ENCODE results near the gene SLC7A7. TPM values are rescaled to one million over a fixed set of nuclear protein-coding genes. Genes with fewer than 3 reads are reported as not detected.

SLC7A7 gene
- total RNA-seq, 1 donor = 4.3 TPM

- TF ChIP-seq, protein P1, sequence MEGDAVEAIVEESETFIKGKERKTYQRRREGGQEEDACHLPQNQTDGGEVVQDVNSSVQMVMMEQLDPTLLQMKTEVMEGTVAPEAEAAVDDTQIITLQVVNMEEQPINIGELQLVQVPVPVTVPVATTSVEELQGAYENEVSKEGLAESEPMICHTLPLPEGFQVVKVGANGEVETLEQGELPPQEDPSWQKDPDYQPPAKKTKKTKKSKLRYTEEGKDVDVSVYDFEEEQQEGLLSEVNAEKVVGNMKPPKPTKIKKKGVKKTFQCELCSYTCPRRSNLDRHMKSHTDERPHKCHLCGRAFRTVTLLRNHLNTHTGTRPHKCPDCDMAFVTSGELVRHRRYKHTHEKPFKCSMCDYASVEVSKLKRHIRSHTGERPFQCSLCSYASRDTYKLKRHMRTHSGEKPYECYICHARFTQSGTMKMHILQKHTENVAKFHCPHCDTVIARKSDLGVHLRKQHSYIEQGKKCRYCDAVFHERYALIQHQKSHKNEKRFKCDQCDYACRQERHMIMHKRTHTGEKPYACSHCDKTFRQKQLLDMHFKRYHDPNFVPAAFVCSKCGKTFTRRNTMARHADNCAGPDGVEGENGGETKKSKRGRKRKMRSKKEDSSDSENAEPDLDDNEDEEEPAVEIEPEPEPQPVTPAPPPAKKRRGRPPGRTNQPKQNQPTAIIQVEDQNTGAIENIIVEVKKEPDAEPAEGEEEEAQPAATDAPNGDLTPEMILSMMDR (IDR thresholded peaks at IDR 0.05; ENCODE audit: extremely low read depth, low read depth, low read length) = no peak
- no peak for DNase-seq (ENCODE audit: insufficient read length, low spot score, missing footprints)
- no peaks in the 10 kb centered on the region for H3K36me3 ChIP-seq (ENCODE audit: insufficient read depth, low read length)
- H4K20me1 ChIP-seq (ENCODE audit: insufficient read depth, low read length) = no peaks in the 10 kb centered on the region
- no peaks in the 10 kb centered on the region for H3K79me2 ChIP-seq (ENCODE audit: insufficient read depth, low read length)
- no peaks in the 10 kb centered on the region for H3K4me1 ChIP-seq (ENCODE audit: insufficient read depth, low read length)
- no peaks in the 10 kb centered on the region for H3K9me3 ChIP-seq (ENCODE audit: low read depth, low read length)
- H3K4me2 ChIP-seq (ENCODE audit: insufficient read depth, low read length) = no peak overlapping the region
- H3K27me3 ChIP-seq (ENCODE audit: insufficient read depth, low read length) = peaks cover 18% of the 10 kb centered on the region
- H2AFZ ChIP-seq (ENCODE audit: low read length) = no peak overlapping the region
- no peak overlapping the region for H3K27ac ChIP-seq (ENCODE audit: low read depth, low read length)
- H3K4me3 ChIP-seq (ENCODE audit: insufficient read depth, low read length) = no peak overlapping the region
Measured at GRCh38 chr14:22748631-22749068, 66.6 kb downstream of the SLC7A7 start.

DNA sequence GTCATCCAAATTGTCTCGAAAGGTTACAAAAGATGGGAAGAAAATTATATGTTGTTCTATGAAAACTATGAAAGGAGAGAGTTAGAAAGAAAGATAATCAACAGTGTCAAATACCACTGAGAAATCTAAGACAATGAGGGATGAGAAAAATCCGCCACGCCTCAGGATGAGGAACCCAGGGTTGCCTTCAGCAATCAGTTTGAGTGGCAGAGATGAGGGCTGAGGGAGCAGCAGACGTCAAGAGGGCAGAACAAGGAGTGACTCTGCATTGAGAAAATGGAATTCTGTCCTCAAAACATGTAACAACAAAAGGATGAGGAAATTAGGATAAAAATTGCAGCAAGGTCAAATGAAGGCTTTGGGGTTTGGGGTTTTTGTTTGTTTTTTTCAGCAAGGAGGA, 67.0 kb downstream of the SLC7A7 start:
- Histone ChIP-seq H4K20me1 (ENCODE audit: insufficient read depth, low read length) (no peaks in the 10 kb centered on the region), H3K4me1 (ENCODE audit: insufficient read depth, low read length) (no peaks in the 10 kb centered on the region), H2AFZ (ENCODE audit: low read length) (no peak overlapping the region), H3K4me3 (ENCODE audit: insufficient read depth, low read length) (no peak overlapping the region), H3K36me3 (ENCODE audit: insufficient read depth, low read length) (no peaks in the 10 kb centered on the region), H3K79me2 (ENCODE audit: insufficient read depth, low read length) (no peaks in the 10 kb centered on the region), H3K27me3 (ENCODE audit: insufficient read depth, low read length) (peaks cover 18% of the 10 kb centered on the region), H3K27ac (ENCODE audit: low read depth, low read length) (no peak overlapping the region), H3K4me2 (ENCODE audit: insufficient read depth, low read length) (no peak overlapping the region), H3K9me3 (ENCODE audit: low read depth, low read length) (no peaks in the 10 kb centered on the region)
- DNase-seq (ENCODE audit: insufficient read length, low spot score, missing footprints) = no peak
- TF ChIP-seq, protein P1 (IDR thresholded peaks at IDR 0.05; ENCODE audit: extremely low read depth, low read depth, low read length) = no peak

- H3K4me2 ChIP-seq (ENCODE audit: insufficient read depth, low read length) = no peak overlapping the region
- peaks cover 18% of the 10 kb centered on the region for H3K27me3 ChIP-seq (ENCODE audit: insufficient read depth, low read length)
- H3K79me2 ChIP-seq (ENCODE audit: insufficient read depth, low read length) = no peaks in the 10 kb centered on the region
- no peaks in the 10 kb centered on the region for H3K9me3 ChIP-seq (ENCODE audit: low read depth, low read length)
- no peak for DNase-seq (ENCODE audit: insufficient read length, low spot score, missing footprints)
- no peaks in the 10 kb centered on the region for H3K4me1 ChIP-seq (ENCODE audit: insufficient read depth, low read length)
- no peaks in the 10 kb centered on the region for H4K20me1 ChIP-seq (ENCODE audit: insufficient read depth, low read length)
- TF ChIP-seq, protein P1 (IDR thresholded peaks at IDR 0.05; ENCODE audit: extremely low read depth, low read depth, low read length) = no peak
- no peaks in the 10 kb centered on the region for H3K36me3 ChIP-seq (ENCODE audit: insufficient read depth, low read length)
- no peak overlapping the region for H3K4me3 ChIP-seq (ENCODE audit: insufficient read depth, low read length)
- no peak overlapping the region for H3K27ac ChIP-seq (ENCODE audit: low read depth, low read length)
- H2AFZ ChIP-seq (ENCODE audit: low read length) = no peak overlapping the region
Measured at GRCh38 chr14:22747769-22748168, 67.5 kb downstream of the SLC7A7 start.

DNA sequence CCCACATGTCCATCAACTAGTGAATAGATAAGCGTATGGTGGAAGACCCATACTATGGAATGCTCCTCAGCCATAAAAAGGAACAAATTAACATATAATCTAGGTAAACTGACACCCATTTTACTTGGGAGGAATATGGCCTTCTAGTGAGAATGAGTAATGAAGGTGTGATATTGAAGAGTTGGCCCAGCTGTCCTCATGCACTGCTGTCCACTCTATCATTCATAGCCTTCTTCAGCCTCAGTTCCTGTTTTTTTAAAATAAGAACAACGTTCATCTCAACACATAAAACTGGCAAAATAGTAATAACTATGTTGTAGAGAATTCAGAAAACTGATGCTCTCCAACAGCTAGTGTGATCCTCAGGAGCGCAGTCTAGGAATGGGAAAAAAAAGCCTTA, 75.2 kb downstream of the SLC7A7 start:
- no peaks in the 10 kb centered on the region for H3K4me1 ChIP-seq (ENCODE audit: insufficient read depth, low read length)

More for the DNA sequence above, 75.2 kb downstream of the SLC7A7 start:
- Histone ChIP-seq H3K79me2 (ENCODE audit: insufficient read depth, low read length) (no peaks in the 10 kb centered on the region), H3K9me3 (ENCODE audit: low read depth, low read length) (no peaks in the 10 kb centered on the region), H2AFZ (ENCODE audit: low read length) (no peak overlapping the region), H3K4me3 (ENCODE audit: insufficient read depth, low read length) (no peak overlapping the region), H3K4me2 (ENCODE audit: insufficient read depth, low read length) (no peak overlapping the region), H3K27me3 (ENCODE audit: insufficient read depth, low read length) (no peaks in the 10 kb centered on the region), H3K27ac (ENCODE audit: low read depth, low read length) (no peak overlapping the region), H4K20me1 (ENCODE audit: insufficient read depth, low read length) (no peaks in the 10 kb centered on the region), H3K36me3 (ENCODE audit: insufficient read depth, low read length) (no peaks in the 10 kb centered on the region)
- no peak for DNase-seq (ENCODE audit: insufficient read length, low spot score, missing footprints)
- TF ChIP-seq, protein P1 (IDR thresholded peaks at IDR 0.05; ENCODE audit: extremely low read depth, low read depth, low read length) = no peak

Data from osteoblast (primary cell).